Panc1 (cell line): Measurements from ENCODE around the gene C1orf115. TPM values are rescaled to one million over a fixed set of nuclear protein-coding genes. Genes with fewer than 3 reads are reported as not detected.

ENCODE experiments used
- ATAC-seq: fragments of 200-7000 bp; cut with Tn5 transposase; 2 replicates; pipeline ENCODE4 v1.9.1; 2020; ENCODE audit warnings: mild to moderate bottlenecking, moderate library complexity
- BruUV-seq: library from RNA; stranded (reverse); fragments of 400-500 nt; replicated peaks from 2 replicates; lab custom pipeline; 2021; lab: Mats Ljungman, UMichigan
- CTCF ChIA-PET: fragments of 300-600 bp; sonication (Branson Sonifier 250); formaldehyde crosslinking; loops from one replicate; lab custom pipeline; 2022; ENCODE audit warnings: antibody characterized with exemption; lab: Charles Lee
- POLR2A ChIA-PET: fragments of 300-600 bp; sonication (Branson Sonifier 250); formaldehyde crosslinking; loops from one replicate; lab custom pipeline; 2022; ENCODE audit warnings: antibody characterized with exemption; lab: Charles Lee
- DNase-seq: peaks from one replicate; pipeline ENCODE4 v3.0.0-alpha.2; 2010; ENCODE audit warnings: low read depth, low spot score
- H3K27ac ChIP-seq: 2 replicates; pipeline ENCODE4 v1.5.1; 2011; ENCODE audit warnings: mild to moderate bottlenecking, low read length, inconsistent platforms
- H3K27me3 ChIP-seq: fragments of 200-500 bp; sonication (Bioruptor generic); 2 replicates; pipeline ENCODE4 v1.6.0; 2014; ENCODE audit warnings: low read length, inconsistent platforms; ENCODE audit not compliant: control insufficient read depth, insufficient read depth
- H3K36me3 ChIP-seq: fragments of 200-500 bp; sonication (Bioruptor generic); 2 replicates; pipeline ENCODE4 v1.5.1; 2014; ENCODE audit warnings: inconsistent platforms, mild to moderate bottlenecking, low read length, moderate library complexity; ENCODE audit not compliant: control insufficient read depth, insufficient read depth
- H3K4me1 ChIP-seq: 2 replicates; pipeline ENCODE4 v1.5.1; 2011; ENCODE audit warnings: inconsistent platforms, mild to moderate bottlenecking, low read length, moderate library complexity; ENCODE audit not compliant: control insufficient read depth, insufficient read depth
- H3K4me3 ChIP-seq, 2 experiments: 2 replicates each; pipeline ENCODE4 v1.5.1; 2011 to 2012; ENCODE audit warnings: low read depth in 2 of 2, low read length in 2 of 2, mild to moderate bottlenecking in 2 of 2, inconsistent platforms in 1 of 2, moderate library complexity in 1 of 2
- H3K9me3 ChIP-seq: fragments of 200-500 bp; sonication (Bioruptor generic); 2 replicates; pipeline ENCODE4 v1.5.1; 2014; ENCODE audit warnings: low read depth, mild to moderate bottlenecking, inconsistent platforms, low read length, moderate library complexity; ENCODE audit not compliant: control insufficient read depth, insufficient read depth
- POLR2AphosphoS5 ChIP-seq: IDR thresholded peaks from 2 replicates; pipeline ENCODE4 v1.6.1; 2012; ENCODE audit warnings: mild to moderate bottlenecking, low read depth, low read length, moderate library complexity
- SIN3A ChIP-seq: IDR thresholded peaks from 2 replicates; pipeline ENCODE4 v1.6.1; 2012; ENCODE audit warnings: low read depth, mild to moderate bottlenecking, low read length, moderate library complexity, borderline replicate concordance; ENCODE audit not compliant: insufficient read depth
- TCF7L2 ChIP-seq: IDR thresholded peaks from 2 replicates; pipeline ENCODE4 v1.6.1; 2011; ENCODE audit warnings: mild to moderate bottlenecking, low read depth, low read length, inconsistent platforms
- in situ Hi-C: cut with HindIII; loops from 2 replicates; pipeline ENCODE4 v1.10.0; 2016; ENCODE audit warnings: low sequenced_read_pairs, low pct_unique_long_range_greater_than_20kb
- intact Hi-C: fragments of 100-400 bp; cut with micrococcal nuclease; formaldehyde crosslinking; loops from one replicate; pipeline ENCODE4 v1.10.0; 2022; ENCODE audit not compliant: unreplicated experiment
- total RNA-seq: library from RNA; stranded (reverse); gene quantifications from one replicate; pipeline ENCODE4 v1.2.1, GENCODE V29; 2021; ENCODE audit not compliant: unreplicated experiment
- TF ChIP-seq, protein P1 (sequence below), 2 experiments: IDR thresholded peaks; 2 replicates each; pipeline ENCODE4 v1.6.1; 2011 to 2012; ENCODE audit warnings: low read depth in 2 of 2, control low read depth in 1 of 2, low read length in 1 of 2, mild to moderate bottlenecking in 1 of 2, moderate library complexity in 1 of 2; ENCODE audit not compliant: insufficient read depth in 1 of 2
- TF ChIP-seq, protein P2 (sequence below): fragments of 450-650 bp; IDR thresholded peaks from 2 replicates; pipeline ENCODE4 v1.5.1; 2017; ENCODE audit warnings: mild to moderate bottlenecking

The C1orf115 gene
- total RNA-seq, 1 experiment from 2014 or later: 3.9 TPM

DNA sequence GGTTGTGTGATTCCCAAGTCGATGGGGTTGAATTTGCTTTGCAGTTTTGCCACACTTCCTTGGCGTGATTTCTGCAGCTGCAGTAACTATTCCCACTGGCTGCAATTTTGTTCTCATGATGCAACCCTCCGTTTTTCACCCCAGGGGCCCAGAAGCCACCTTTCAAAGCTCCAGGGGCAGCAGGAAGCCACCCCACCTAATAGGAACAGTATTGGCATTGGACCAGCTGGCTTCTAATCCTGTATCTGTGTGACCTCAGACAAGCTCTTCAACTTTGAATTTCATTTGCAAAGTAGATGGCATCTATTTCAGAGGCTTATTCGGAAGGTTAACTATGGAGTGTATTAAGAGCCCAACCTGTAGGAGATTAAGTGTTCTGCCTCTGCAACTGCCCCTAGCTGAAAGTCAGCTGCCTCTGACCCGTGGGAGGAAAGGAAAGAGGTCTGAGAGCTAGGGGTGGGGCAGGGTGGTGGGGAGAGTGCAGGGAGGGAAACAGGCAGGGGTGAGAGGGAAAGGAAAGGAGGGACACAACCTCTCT is 12.6 kb downstream of the C1orf115 start:
- POLR2A ChIA-PET: no interaction called here
- TF ChIP-seq, protein P1, sequence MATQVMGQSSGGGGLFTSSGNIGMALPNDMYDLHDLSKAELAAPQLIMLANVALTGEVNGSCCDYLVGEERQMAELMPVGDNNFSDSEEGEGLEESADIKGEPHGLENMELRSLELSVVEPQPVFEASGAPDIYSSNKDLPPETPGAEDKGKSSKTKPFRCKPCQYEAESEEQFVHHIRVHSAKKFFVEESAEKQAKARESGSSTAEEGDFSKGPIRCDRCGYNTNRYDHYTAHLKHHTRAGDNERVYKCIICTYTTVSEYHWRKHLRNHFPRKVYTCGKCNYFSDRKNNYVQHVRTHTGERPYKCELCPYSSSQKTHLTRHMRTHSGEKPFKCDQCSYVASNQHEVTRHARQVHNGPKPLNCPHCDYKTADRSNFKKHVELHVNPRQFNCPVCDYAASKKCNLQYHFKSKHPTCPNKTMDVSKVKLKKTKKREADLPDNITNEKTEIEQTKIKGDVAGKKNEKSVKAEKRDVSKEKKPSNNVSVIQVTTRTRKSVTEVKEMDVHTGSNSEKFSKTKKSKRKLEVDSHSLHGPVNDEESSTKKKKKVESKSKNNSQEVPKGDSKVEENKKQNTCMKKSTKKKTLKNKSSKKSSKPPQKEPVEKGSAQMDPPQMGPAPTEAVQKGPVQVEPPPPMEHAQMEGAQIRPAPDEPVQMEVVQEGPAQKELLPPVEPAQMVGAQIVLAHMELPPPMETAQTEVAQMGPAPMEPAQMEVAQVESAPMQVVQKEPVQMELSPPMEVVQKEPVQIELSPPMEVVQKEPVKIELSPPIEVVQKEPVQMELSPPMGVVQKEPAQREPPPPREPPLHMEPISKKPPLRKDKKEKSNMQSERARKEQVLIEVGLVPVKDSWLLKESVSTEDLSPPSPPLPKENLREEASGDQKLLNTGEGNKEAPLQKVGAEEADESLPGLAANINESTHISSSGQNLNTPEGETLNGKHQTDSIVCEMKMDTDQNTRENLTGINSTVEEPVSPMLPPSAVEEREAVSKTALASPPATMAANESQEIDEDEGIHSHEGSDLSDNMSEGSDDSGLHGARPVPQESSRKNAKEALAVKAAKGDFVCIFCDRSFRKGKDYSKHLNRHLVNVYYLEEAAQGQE (IDR thresholded peaks at IDR 0.05; ENCODE audit: insufficient read depth in 1 of 2, low read depth in 2 of 2, low read length in 1 of 2): no peak
- CTCF ChIA-PET: interaction anchor here (0.7 kb wide), 1 partner anchor 11 kb away, joined by 3 read pairs; no protein-coding TSS in a partner anchor
- no TSS peak for BruUV-seq
- Histone ChIP-seq H3K4me3 (no peak overlapping the region), H3K9me3 (no peaks in the 10 kb centered on the region), H3K4me1 (no peaks in the 10 kb centered on the region), H3K27me3 (no peaks in the 10 kb centered on the region), H3K36me3 (no peaks in the 10 kb centered on the region), H3K27ac (no peak overlapping the region)
- intact Hi-C loops (no loop called here), in situ Hi-C loops (no loop called here)
- DNase-seq: no peak
- ATAC-seq: no peak

DNA sequence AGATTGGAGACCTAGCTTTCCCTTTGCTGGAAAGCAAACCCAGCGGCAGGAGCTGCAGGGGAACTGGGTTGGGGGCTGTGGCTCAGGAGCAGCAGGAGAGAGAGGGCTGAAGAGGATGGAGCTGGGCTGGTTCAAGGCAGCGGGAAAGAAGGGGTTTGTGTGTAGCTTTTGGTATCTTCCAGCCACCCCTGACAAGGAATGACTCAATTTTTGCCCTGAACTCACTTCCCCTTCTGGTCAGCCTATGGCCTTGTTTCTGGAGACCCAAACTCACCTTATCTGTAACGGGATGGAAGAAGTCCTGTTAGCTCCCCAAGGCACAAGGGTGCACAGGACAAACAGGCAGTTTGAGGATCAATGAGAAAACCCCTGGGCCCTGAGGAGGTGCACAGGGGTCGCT is 13.1 kb downstream of the C1orf115 start:
- Histone ChIP-seq H3K27me3 (no peaks in the 10 kb centered on the region), H3K4me3 (no peak overlapping the region), H3K9me3 (no peaks in the 10 kb centered on the region), H3K4me1 (no peaks in the 10 kb centered on the region), H3K27ac (no peak overlapping the region), H3K36me3 (no peaks in the 10 kb centered on the region)
- CTCF ChIA-PET: interaction anchor here (0.6 kb wide), 1 partner anchor 479 kb away, joined by 4 read pairs; no protein-coding TSS in a partner anchor
- in situ Hi-C loops (no loop called here), intact Hi-C loops (no loop called here)
- BruUV-seq: no TSS peak
- ATAC-seq: no peak
- no peak for DNase-seq
- POLR2A ChIA-PET: no interaction called here
- TF ChIP-seq, protein P2, sequence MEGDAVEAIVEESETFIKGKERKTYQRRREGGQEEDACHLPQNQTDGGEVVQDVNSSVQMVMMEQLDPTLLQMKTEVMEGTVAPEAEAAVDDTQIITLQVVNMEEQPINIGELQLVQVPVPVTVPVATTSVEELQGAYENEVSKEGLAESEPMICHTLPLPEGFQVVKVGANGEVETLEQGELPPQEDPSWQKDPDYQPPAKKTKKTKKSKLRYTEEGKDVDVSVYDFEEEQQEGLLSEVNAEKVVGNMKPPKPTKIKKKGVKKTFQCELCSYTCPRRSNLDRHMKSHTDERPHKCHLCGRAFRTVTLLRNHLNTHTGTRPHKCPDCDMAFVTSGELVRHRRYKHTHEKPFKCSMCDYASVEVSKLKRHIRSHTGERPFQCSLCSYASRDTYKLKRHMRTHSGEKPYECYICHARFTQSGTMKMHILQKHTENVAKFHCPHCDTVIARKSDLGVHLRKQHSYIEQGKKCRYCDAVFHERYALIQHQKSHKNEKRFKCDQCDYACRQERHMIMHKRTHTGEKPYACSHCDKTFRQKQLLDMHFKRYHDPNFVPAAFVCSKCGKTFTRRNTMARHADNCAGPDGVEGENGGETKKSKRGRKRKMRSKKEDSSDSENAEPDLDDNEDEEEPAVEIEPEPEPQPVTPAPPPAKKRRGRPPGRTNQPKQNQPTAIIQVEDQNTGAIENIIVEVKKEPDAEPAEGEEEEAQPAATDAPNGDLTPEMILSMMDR: no peak
- TF ChIP-seq TCF7L2: no peak
- no peak for TF ChIP-seq POLR2AphosphoS5
- TF ChIP-seq, protein P1 (IDR thresholded peaks at IDR 0.05; ENCODE audit: insufficient read depth in 1 of 2, low read depth in 2 of 2, low read length in 1 of 2): no peak
- TF ChIP-seq SIN3A: no peak
